ENCODE results near the gene TPP2.

Gene TPP2

GRCh38 chr13:102721800-102722231 is 125.0 kb downstream of the TPP2 start:
- DNase-seq (ENCODE audit: extremely low read depth in 1 of 2, low read depth in 1 of 2) = no peak

- no peak for DNase-seq (ENCODE audit: extremely low read depth in 1 of 2, low read depth in 1 of 2)
These were observed 128.1 kb downstream of the TPP2 start for GRCh38 chr13:102724923-102725322.

DNA sequence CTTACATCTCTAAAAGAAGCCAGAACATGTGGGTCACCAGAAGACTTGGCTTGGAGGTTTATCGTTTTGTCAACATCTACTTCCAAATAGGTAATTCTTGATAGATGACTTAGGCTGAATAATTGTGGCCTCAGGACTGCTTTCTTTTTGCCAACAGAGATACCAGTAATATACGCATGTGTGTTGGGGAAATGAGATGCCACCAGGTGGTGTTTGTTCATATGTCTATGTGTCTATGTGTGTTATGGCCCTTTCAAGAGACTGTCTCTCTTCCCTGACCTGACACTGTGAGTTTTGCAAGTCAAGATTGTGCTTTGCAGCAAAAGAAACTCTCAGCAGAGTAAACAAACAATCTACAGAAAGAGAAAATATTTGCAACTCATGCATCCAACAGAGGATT is 129.6 kb downstream of the TPP2 start:
- DNase-seq (ENCODE audit: extremely low read depth in 1 of 2, low read depth in 1 of 2) = no peak

Data from activated CD8-positive, alpha-beta memory T cell treated with anti-CD3 and anti-CD28 coated beads for 1 hour (primary cell).